CD4-positive, alpha-beta T cell treated with Interleukin-15 for 4 hours (primary cell): ENCODE data around the gene CFAP20DC.
"Not testable (repeated sequence)": the region's sequence is repeated elsewhere in the genome, so short reads cannot be mapped to it uniquely, and the experiment has no call there.

Source experiments
- DNase-seq: peaks from one replicate; pipeline ENCODE4 v3.0.0-alpha.2; 2020; ENCODE audit warnings: low spot score

The CFAP20DC gene

DNA sequence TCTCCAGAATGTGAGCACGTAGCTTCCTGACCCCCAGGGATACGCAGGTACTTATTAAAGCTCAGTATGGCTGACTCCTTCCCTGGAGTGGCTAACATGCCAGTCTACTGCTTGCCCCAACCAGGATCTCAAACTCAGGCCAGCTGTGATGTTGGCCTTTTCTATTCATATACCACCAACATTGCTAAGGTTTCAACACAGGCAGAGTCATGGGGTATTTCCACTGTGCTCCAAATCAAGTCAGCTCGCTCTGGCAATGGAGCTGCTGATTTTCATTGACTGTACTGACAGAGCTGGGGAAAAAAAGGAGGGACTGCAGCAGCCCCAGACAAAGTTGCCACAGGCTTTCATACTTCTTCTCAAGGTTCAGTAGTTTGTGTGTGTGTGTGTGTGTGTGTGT lies 87.0 kb downstream of the CFAP20DC start:
- DNase-seq = no peak

- DNase-seq = no peak
Observed at GRCh38 chr3:58962040-58962651, 87.7 kb downstream of the CFAP20DC start.

DNA sequence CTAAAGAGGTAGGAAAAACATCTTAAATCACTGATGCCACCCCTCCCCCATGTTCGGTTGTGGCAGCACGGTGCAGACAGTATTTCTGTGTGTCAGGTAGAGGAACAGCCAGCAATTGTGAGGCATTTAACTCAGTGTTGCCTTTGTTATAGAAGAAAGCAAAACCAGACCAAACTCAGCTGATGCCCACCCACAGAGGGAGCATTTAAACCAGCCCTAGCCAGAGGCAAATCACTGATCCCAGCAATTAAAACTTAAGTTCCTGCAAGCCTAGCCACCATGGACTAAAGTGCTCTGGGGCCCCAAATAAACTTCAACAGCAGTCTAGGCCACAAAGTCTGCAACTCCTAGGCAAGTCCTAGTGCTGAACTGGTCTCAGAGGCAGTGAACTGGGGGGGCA lies 94.5 kb downstream of the CFAP20DC start:
- no peak for DNase-seq

- DNase-seq = no peak
Observed at GRCh38 chr3:58953288-58953687, 96.5 kb downstream of the CFAP20DC start.

GRCh38 chr3:58952128-58952917 lies 97.5 kb downstream of the CFAP20DC start:
- no peak for DNase-seq

DNA sequence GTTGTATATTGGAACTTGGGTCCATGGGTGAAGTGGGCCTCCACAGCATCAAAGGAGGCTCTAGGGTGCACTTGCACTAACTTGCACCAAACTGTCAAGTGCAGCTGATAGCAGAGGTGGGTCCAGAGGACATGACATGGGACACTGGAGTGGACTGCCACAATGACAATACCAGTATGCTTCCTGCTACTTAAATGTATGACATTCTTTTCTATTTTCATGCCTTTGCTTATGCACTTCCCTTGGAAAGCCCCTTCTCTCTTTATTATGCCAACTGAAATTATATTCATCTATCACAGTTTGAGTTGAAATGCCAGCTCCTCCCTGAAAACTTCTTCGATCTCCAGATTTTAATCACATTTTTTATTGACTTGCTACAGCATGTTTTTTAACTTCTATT lies 101.8 kb downstream of the CFAP20DC start:
- no peak for DNase-seq

GRCh38 chr3:58946875-58947274 lies 103.0 kb downstream of the CFAP20DC start:
- no peak for DNase-seq

- no peak for DNase-seq
Observed at GRCh38 chr3:58938057-58938456, 111.8 kb downstream of the CFAP20DC start.

DNA sequence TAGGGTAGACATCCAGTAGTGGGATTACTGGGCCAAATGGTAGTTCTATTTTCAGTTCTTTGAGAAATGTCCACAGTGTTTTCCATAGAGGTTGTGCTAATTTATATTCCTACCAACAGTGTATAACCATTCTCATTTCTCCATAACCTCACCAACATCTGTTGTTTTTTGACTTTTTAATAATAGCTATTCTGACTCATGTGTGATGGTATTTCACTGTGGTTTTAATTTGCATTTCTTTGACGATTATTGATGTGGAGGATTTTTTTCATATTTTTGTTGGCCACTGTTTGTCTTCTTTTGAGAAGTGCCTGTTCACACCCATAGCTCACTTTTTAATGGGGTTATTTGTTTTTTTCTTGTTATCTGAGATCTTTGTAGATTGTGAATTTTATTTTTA lies 125.2 kb downstream of the CFAP20DC start:
- no peak for DNase-seq

DNA sequence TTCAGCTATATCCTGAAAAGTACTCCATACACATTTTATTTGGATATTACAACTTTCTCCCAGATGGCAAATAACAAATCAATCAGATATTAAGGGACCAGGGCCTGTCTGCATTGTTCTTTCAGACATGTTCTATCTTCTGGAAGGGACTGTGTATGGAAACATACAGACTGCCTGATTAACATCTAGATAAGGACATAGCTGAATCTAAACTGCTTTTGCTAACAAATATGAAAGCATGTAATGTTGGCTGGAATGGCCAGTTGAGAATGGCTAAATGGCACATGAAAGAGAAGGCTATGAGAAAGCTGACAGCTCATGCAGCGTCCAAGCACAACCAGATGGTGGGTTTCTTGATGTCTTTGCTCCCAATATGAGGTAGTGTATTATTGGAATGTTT lies 149.4 kb downstream of the CFAP20DC start:
- DNase-seq = no peak

DNA sequence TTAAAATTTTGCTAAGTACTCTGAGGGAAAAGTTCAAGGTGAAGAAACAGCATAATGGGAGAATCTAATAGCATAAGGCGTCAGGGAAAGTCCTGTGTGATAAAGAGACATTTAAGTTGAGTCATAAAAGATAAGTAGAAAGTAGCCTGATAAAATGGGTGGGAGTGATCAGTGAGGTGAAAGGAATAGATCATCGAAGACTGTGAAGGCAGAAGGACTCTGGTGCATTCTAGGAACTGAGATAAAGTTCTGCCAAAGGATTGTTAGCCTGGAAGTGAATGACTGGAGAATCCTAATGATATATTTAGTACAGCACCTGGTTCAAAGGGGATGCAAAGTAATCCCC lies 149.9 kb downstream of the CFAP20DC start:
- DNase-seq = no peak

GRCh38 chr3:58899159-58899952 lies 150.5 kb downstream of the CFAP20DC start:
- DNase-seq = peak; percentile 24

DNA sequence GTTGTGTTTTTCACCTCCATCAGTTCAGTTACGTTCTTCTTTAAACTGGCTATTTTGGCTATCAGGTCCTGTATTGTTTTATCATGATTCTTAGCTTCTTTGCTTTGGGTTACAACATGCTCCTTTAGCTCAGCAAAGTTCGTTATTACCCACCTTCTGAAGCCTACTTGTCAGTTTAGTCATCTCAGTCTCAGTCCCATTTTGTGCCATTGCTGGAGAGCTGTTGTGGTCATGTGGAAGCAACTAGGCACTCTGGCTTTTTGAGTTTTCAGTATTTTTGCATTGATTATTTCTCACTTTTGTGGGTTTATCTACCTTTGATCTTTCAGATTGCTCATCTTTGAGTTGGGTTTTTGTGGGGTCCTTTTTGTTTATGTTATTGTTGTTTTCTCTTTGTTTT lies 151.3 kb downstream of the CFAP20DC start:
- DNase-seq = no peak

DNA sequence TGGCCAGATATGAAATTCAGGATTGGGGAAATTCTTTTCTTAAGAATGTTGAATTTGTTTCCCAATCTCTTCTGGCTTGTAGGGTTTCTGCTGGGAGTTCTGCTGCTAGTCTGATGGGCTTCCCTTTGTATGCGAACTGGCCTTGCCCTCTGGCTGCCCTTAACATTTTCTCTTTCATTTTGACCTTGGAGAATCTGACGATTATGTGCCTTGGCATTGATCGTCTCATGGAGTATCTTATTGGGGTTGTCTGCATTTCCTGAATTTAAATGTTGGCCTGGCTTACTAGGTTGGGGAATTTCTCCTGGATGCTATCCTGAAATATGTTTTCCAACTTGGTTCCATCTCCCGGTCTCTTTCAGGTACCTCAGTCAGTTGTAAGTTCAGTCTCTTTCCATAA lies 152.2 kb downstream of the CFAP20DC start:
- no peak for DNase-seq

DNA sequence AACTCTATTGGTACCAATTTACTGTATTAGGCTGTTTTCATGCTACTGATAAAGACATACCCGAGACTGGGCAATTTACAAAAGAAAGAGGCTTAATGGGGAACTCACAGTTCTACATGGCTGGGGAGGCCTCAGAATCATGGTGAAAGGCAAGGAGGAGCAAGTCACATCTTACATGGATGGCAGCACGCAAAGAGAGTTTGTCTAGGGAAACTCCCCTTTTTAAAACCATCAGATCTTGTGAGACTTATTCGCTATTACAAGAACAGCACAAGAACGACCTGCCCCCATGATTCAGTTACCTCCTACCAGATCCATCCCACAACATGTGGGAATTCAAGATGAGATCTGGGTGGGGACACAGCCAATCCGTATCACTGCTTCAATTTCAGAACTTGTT lies 154.1 kb downstream of the CFAP20DC start:
- not testable (repeated sequence) for DNase-seq

GRCh38 chr3:58892526-58892925 lies 157.3 kb downstream of the CFAP20DC start:
- DNase-seq = not testable (repeated sequence)

- DNase-seq = no peak
Observed at GRCh38 chr3:58888087-58888486, 161.7 kb downstream of the CFAP20DC start.

- DNase-seq = no peak
Observed at GRCh38 chr3:58884453-58884852, 165.4 kb downstream of the CFAP20DC start.

- DNase-seq = no peak
Observed at GRCh38 chr3:58880182-58880581, 169.6 kb downstream of the CFAP20DC start.

DNA sequence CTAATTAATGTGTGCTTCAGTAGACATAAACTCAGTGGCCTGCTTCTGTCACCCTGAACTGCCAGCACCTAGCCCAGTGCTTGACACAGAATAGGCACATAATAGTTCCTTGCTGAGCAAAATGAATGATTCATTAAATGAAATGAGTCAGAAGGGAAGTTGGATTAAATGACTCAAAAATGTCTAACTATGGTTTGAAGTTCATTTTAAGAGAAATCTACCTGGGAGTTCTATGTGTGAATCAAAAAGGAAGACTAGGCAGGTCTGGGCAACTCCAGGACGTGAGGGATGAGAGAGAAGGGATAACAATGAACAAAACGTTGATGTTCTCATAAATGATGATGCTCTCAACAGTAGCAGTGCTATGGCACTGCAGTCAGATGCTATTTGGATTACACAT lies 175.0 kb downstream of the CFAP20DC start:
- DNase-seq = no peak

GRCh38 chr3:58874248-58874741 lies 175.5 kb downstream of the CFAP20DC start:
- DNase-seq = no peak

DNA sequence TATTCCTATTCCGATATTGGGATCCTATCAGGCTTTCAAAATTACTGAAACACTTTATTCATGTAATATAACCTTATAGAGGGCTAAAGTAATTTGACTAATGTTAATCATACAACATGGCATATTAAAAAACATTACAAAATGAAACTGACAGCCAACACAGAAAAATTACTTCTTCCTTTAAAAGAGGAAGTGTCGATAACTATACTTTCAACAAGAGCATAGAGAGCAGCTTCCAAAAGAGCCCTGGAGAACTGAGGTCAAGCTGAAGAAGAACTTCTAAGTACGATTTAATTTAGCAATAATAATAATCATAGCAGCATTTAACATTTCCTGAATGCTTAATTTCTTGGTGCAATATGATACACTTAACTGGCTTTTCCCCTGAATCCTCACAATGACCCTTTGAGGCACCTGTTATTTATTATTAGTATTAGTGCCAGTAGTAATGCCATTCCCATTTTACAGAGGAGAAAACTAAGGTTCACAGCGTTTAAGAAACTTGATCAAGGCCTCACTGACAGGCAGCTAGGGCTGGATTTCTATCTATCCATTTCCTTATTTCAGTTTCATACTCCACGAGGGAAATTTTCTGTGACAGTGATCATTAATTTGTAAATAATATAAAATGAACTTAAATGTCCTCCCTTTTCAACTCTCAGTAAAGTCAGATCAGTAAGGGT lies 181.6 kb downstream of the CFAP20DC start:
- no peak for DNase-seq
